H1 (cell line): ENCODE results near the gene SLC25A27. TPM values are rescaled to one million over a fixed set of nuclear protein-coding genes. Genes with fewer than 3 reads are reported as not detected.

Experiments
- EP300 ChIP-seq, 2 experiments: IDR thresholded peaks; 1 replicate in 1 of 2; 2 replicates in 1 of 2; pipeline ENCODE4 v1.6.1; 2011 to 2012; ENCODE audit warnings: low read depth in 2 of 2, low read length in 2 of 2, mild to moderate bottlenecking in 2 of 2, borderline replicate concordance in 1 of 2, inconsistent platforms in 1 of 2, moderate library complexity in 1 of 2
- JUN ChIP-seq: IDR thresholded peaks from 2 replicates; pipeline ENCODE4 v1.6.1; 2011; ENCODE audit warnings: low read depth, mild to moderate bottlenecking, improper control_type of control experiment, low read length
- JUND ChIP-seq: IDR thresholded peaks from 2 replicates; pipeline ENCODE4 v1.6.1; 2011; ENCODE audit warnings: mild to moderate bottlenecking, improper control_type of control experiment, low read length
- NANOG ChIP-seq: IDR thresholded peaks from 2 replicates; pipeline ENCODE4 v1.6.1; 2011; ENCODE audit warnings: low read length, low read depth, mild to moderate bottlenecking, inconsistent platforms; ENCODE audit not compliant: insufficient read depth, poor library complexity, severe bottlenecking
- PHF8 ChIP-seq: fragments of 200-600 bp; sonication (generic); conservative IDR thresholded peaks from 2 replicates; pipeline ENCODE4 v1.7.1; 2012; ENCODE audit warnings: low read depth, mild to moderate bottlenecking, inconsistent platforms, low read length, moderate library complexity
- POLR2A ChIP-seq, 2 experiments: IDR thresholded peaks; 1 replicate in 1 of 2; 2 replicates in 1 of 2; pipeline ENCODE4 v1.6.1; 2011; ENCODE audit warnings: low read depth in 2 of 2, low read length in 2 of 2, mild to moderate bottlenecking in 2 of 2; ENCODE audit errors: control extremely low read depth in 1 of 2
- SIRT6 ChIP-seq: IDR thresholded peaks from one replicate; pipeline ENCODE4 v1.7.1; 2012; ENCODE audit warnings: low read length, inconsistent platforms
- polyA plus RNA-seq, 7 experiments: library from polyadenylated mRNA; depleted of rRNA in 3 of 7; stranded (reverse) in 5 of 7; unstranded in 2 of 7; fragments of >200 nt in 5 of 7; fragments of 200-250 nt in 2 of 7; gene quantifications; 1 replicate in 5 of 7; 2 replicates in 1 of 7; 4 replicates in 1 of 7; pipeline versions ENCODE4 v1.2.1 to v1.2.3, GENCODE V29; 2011 to 2013; ENCODE audit warnings: missing spikeins in 2 of 7, mixed read lengths in 2 of 7
- total RNA-seq: library from RNA; stranded (reverse); fragmentation: NEBNext Ultra II Directional; extraction: Animal tissue kit (Norgen Biotek cat#: 25700); gene quantifications from 2 replicates; pipeline ENCODE4 v1.2.1, GENCODE V29; 2021

The SLC25A27 gene
- total and polyA plus RNA-seq, 2 of the 8 experiments (the other 6 are each of a cell fraction or from before 2014, with no cell fraction given), result 7.3 to 8.4 TPM

DNA sequence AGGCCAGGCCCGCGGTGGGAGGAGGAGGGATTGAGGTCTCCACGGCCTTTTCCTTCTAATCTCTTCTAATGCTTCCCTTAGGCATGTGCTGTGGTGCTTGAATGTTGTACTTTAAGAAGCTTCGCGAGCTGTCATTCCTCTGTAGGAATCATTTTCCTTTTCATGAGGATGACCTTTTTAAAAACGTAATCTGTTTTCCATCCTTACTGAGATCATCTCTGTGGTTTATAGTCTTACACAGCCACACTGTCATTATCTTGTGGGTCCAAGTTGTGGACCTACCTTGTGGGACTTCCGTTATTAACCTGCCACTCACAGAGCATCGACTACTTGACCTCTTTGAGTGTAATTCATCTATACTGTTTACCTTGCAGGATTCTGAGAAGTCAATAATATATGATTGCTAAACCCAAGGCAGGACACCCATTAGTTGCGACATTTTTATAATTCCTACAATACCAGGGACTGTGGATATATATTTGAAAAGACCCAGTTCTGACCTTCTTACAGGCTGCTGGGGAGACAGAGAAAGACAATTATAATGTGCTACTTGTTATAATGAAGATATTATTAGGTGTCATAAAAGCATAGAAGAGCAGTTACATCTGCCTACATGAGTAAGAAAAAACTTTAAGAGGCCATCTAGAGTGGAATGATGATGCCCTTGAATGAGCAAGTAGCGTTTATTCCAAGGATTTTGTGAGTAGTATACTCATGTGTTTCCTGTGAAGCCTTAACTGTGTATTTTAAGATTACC, 842 bp downstream of the SLC25A27 start (continued):
- TF ChIP-seq EP300 (IDR thresholded peaks at IDR 0.05; ENCODE audit: borderline replicate concordance in 1 of 2, low read depth in 2 of 2, low read length in 2 of 2) (no peak), PHF8 (no peak), POLR2A (IDR thresholded peaks at IDR 0.05; ENCODE audit: control extremely low read depth in 1 of 2, low read depth in 2 of 2, low read length in 2 of 2) (no peak), NANOG (no peak), JUN (no peak), SIRT6 (no peak), JUND (no peak)
